Ascending aorta (tissue), 2 donors: ENCODE results near the gene ALOX15. TPM values are rescaled to one million over a fixed set of nuclear protein-coding genes. Genes with fewer than 3 reads are reported as not detected.
A peak's percentile ranks its signal among the peaks of the same experiment; 100 is the strongest.

ENCODE experiments used
- DNase-seq, 2 donors: peaks; one replicate each; pipeline ENCODE4 v3.0.0-alpha.2; 2019; ENCODE audit warnings: low spot score in 2 of 2
- H3K27ac ChIP-seq, 2 donors: fragments of 200-600 bp; sonication (generic); one replicate each; pipeline ENCODE4 v1.5.1; 2016 to 2017; ENCODE audit warnings: mild to moderate bottlenecking in 1 of 2
- H3K27me3 ChIP-seq: fragments of 200-600 bp; sonication (generic); one replicate; pipeline ENCODE4 v1.5.1; 2017
- H3K36me3 ChIP-seq, 2 donors: fragments of 200-600 bp; sonication (generic); one replicate each; pipeline ENCODE4 v1.5.1; 2016
- H3K4me1 ChIP-seq, 2 donors: fragments of 200-600 bp; sonication (generic); one replicate each; pipeline ENCODE4 v1.5.1; 2016 to 2017; ENCODE audit warnings: mild to moderate bottlenecking in 1 of 2
- H3K4me3 ChIP-seq, 2 donors: fragments of 200-600 bp; sonication (generic); one replicate each; pipeline ENCODE4 v1.5.1; 2016 to 2017; ENCODE audit warnings: mild to moderate bottlenecking in 1 of 2
- H3K9me3 ChIP-seq, 2 donors: fragments of 200-600 bp; sonication (generic); one replicate each; pipeline ENCODE4 v1.5.1; 2016
- intact Hi-C: fragments of 100-400 bp; cut with DNase I; formaldehyde crosslinking; loops from one replicate; pipeline ENCODE4 v1.15.1; 2023
- total RNA-seq: library from RNA; depleted of rRNA; stranded (reverse); fragments of >200 nt; gene quantifications from one replicate; pipeline ENCODE4 v1.1.0, GENCODE V29; 2016
- TF ChIP-seq, protein P1 (sequence below), 3 experiments: fragments of 200-600 bp in 2 of 3; fragments of 450-650 bp in 1 of 3; sonication (generic) in 2 of 3; IDR thresholded peaks; one replicate each; pipeline ENCODE4 v1.5.1; 2016 to 2019; ENCODE audit warnings: antibody characterized with exemption in 3 of 3, mild to moderate bottlenecking in 1 of 3, moderate library complexity in 1 of 3

Gene ALOX15
- total RNA-seq, 1 donor from 2014 or later, result not detected

- Histone ChIP-seq H3K9me3 (no peaks in the 10 kb centered on the region), H3K36me3 (no peaks in the 10 kb centered on the region), H3K4me3 (no peak overlapping the region), H3K27me3 (peaks cover 14% of the 10 kb centered on the region), H3K27ac (no peak overlapping the region), H3K4me1 (peaks cover 2 to 9% of the 10 kb centered on the region in 2 donors)
- TF ChIP-seq, protein P1, sequence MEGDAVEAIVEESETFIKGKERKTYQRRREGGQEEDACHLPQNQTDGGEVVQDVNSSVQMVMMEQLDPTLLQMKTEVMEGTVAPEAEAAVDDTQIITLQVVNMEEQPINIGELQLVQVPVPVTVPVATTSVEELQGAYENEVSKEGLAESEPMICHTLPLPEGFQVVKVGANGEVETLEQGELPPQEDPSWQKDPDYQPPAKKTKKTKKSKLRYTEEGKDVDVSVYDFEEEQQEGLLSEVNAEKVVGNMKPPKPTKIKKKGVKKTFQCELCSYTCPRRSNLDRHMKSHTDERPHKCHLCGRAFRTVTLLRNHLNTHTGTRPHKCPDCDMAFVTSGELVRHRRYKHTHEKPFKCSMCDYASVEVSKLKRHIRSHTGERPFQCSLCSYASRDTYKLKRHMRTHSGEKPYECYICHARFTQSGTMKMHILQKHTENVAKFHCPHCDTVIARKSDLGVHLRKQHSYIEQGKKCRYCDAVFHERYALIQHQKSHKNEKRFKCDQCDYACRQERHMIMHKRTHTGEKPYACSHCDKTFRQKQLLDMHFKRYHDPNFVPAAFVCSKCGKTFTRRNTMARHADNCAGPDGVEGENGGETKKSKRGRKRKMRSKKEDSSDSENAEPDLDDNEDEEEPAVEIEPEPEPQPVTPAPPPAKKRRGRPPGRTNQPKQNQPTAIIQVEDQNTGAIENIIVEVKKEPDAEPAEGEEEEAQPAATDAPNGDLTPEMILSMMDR (IDR thresholded peaks at IDR 0.05), result no peak
- intact Hi-C loops, result no loop called here
- DNase-seq, result no peak
Observed at GRCh38 chr17:4587803-4588202, 53.7 kb downstream of the ALOX15 start.

GRCh38 chr17:4587195-4587594 lies 54.3 kb downstream of the ALOX15 start:
- no peak for DNase-seq
- peaks cover 14% of the 10 kb centered on the region for H3K27me3 ChIP-seq
- TF ChIP-seq, protein P1 (IDR thresholded peaks at IDR 0.05), result no peak
- H3K4me3 ChIP-seq, result no peak overlapping the region
- H3K4me1 ChIP-seq, result peaks cover 2 to 9% of the 10 kb centered on the region in 2 donors
- no peaks in the 10 kb centered on the region for H3K9me3 ChIP-seq
- intact Hi-C loops, result no loop called here
- H3K36me3 ChIP-seq, result no peaks in the 10 kb centered on the region
- H3K27ac ChIP-seq, result no peak overlapping the region

- Histone ChIP-seq H3K36me3 (no peaks in the 10 kb centered on the region), H3K27ac (no peak overlapping the region), H3K9me3 (no peaks in the 10 kb centered on the region), H3K4me3 (no peak overlapping the region), H3K27me3 (peaks cover 18% of the 10 kb centered on the region), H3K4me1 (peaks cover 2 to 9% of the 10 kb centered on the region in 2 donors)
- TF ChIP-seq, protein P1 (IDR thresholded peaks at IDR 0.05), result no peak
- no peak for DNase-seq
- intact Hi-C loops, result no loop called here
Observed at GRCh38 chr17:4586043-4586442, 55.4 kb downstream of the ALOX15 start.

GRCh38 chr17:4585638-4585994 lies 55.9 kb downstream of the ALOX15 start:
- TF ChIP-seq, protein P1 (IDR thresholded peaks at IDR 0.05), result no peak
- H3K36me3 ChIP-seq, result no peaks in the 10 kb centered on the region
- peaks cover 18% of the 10 kb centered on the region for H3K27me3 ChIP-seq
- no peak for DNase-seq
- no peaks in the 10 kb centered on the region for H3K9me3 ChIP-seq
- no peak overlapping the region for H3K4me3 ChIP-seq
- intact Hi-C loops, result no loop called here
- H3K27ac ChIP-seq, result no peak overlapping the region
- peaks cover 2 to 9% of the 10 kb centered on the region in 2 donors for H3K4me1 ChIP-seq

- peaks cover 18% of the 10 kb centered on the region for H3K27me3 ChIP-seq
- TF ChIP-seq, protein P1 (IDR thresholded peaks at IDR 0.05), result no peak
- DNase-seq, result no peak
- peak overlapping the region; percentile 52 to 66 for H3K4me3 ChIP-seq
- H3K4me1 ChIP-seq, result peaks cover 2 to 9% of the 10 kb centered on the region in 2 donors
- no peak overlapping the region for H3K27ac ChIP-seq
- intact Hi-C loops, result no loop called here
- no peaks in the 10 kb centered on the region for H3K36me3 ChIP-seq
- H3K9me3 ChIP-seq, result no peaks in the 10 kb centered on the region
Observed at GRCh38 chr17:4584917-4585637, 56.4 kb downstream of the ALOX15 start.
